ENCODE data around the gene TGFB1I1.

TGFB1I1 gene

GRCh38 chr16:31458073-31458843 is 13.7 kb upstream of the TGFB1I1 start:
- TF ChIP-seq ZBTB7A (IDR thresholded peaks at IDR 0.05; ENCODE audit: low read depth) (no peak), REST (IDR thresholded peaks at IDR 0.05; ENCODE audit: low read depth) (no peak), TAF1 (IDR thresholded peaks at IDR 0.05; ENCODE audit: low read depth) (no peak), TEAD4 (IDR thresholded peaks at IDR 0.05) (no peak), USF1 (IDR thresholded peaks at IDR 0.05) (no peak), CREB1 (IDR thresholded peaks at IDR 0.05; ENCODE audit: low read depth) (no peak), YY1 (IDR thresholded peaks at IDR 0.05; ENCODE audit: low read depth) (no peak), NFIC (IDR thresholded peaks at IDR 0.05) (no peak), EP300 (IDR thresholded peaks at IDR 0.05; ENCODE audit: borderline replicate concordance) (no peak), MAX (IDR thresholded peaks at IDR 0.05) (no peak), CEBPB (IDR thresholded peaks at IDR 0.05) (no peak), TCF12 (IDR thresholded peaks at IDR 0.05; ENCODE audit: low read depth) (no peak), EGR1 (IDR thresholded peaks at IDR 0.05) (no peak), RAD21 (IDR thresholded peaks at IDR 0.05; ENCODE audit: low read depth) (no peak), FOXM1 (IDR thresholded peaks at IDR 0.05; ENCODE audit: borderline replicate concordance, low read depth) (no peak)

- peak; percentile 3; the same call in 1 of the 2 replicates for TF ChIP-seq USF1 (IDR thresholded peaks at IDR 0.05)
- no peak for TF ChIP-seq CEBPB (IDR thresholded peaks at IDR 0.05)
- peak; percentile 2; the same call in 1 of the 2 replicates for TF ChIP-seq TCF12 (IDR thresholded peaks at IDR 0.05; ENCODE audit: low read depth)
- peak; percentile 90 for TF ChIP-seq TAF1 (IDR thresholded peaks at IDR 0.05; ENCODE audit: low read depth)
- TF ChIP-seq FOXM1 (IDR thresholded peaks at IDR 0.05; ENCODE audit: borderline replicate concordance, low read depth), result no peak
- TF ChIP-seq TEAD4 (IDR thresholded peaks at IDR 0.05), result peak; percentile 24; the same call in 1 of the 2 replicates
- 0 out of 2 replicates have a peak, but pooled peaks have one; percentile 5 for TF ChIP-seq EGR1 (IDR thresholded peaks at IDR 0.05)
- TF ChIP-seq CREB1 (IDR thresholded peaks at IDR 0.05; ENCODE audit: low read depth), result peak; percentile 91
- no peak for TF ChIP-seq ZBTB7A (IDR thresholded peaks at IDR 0.05; ENCODE audit: low read depth)
- TF ChIP-seq MAX (IDR thresholded peaks at IDR 0.05), result peak; percentile 98
- TF ChIP-seq EP300 (IDR thresholded peaks at IDR 0.05; ENCODE audit: borderline replicate concordance), result 0 out of 2 replicates have a peak, but pooled peaks have one; percentile 11
- TF ChIP-seq REST (IDR thresholded peaks at IDR 0.05; ENCODE audit: low read depth), result no peak
- TF ChIP-seq NFIC (IDR thresholded peaks at IDR 0.05), result no peak; the same call in 1 of the 2 replicates
- TF ChIP-seq YY1 (IDR thresholded peaks at IDR 0.05; ENCODE audit: low read depth), result peak; percentile 95
- TF ChIP-seq RAD21 (IDR thresholded peaks at IDR 0.05; ENCODE audit: low read depth), result no peak
Measured at GRCh38 chr16:31458844-31459686, 12.9 kb upstream of the TGFB1I1 start, which contains the start of gene ARMC5. Gene ARMC5 (plus strand): TSS chr16:31459501. CDS start chr16:31459525, 24 bp downstream.

GRCh38 chr16:31459687-31460581 is 12.0 kb upstream of the TGFB1I1 start:
- TF ChIP-seq EGR1 (IDR thresholded peaks at IDR 0.05), result no peak
- no peak for TF ChIP-seq ZBTB7A (IDR thresholded peaks at IDR 0.05; ENCODE audit: low read depth)
- TF ChIP-seq MAX (IDR thresholded peaks at IDR 0.05), result no peak; the same call in 1 of the 2 replicates
- TF ChIP-seq CREB1 (IDR thresholded peaks at IDR 0.05; ENCODE audit: low read depth), result no peak
- TF ChIP-seq USF1 (IDR thresholded peaks at IDR 0.05), result no peak
- no peak for TF ChIP-seq YY1 (IDR thresholded peaks at IDR 0.05; ENCODE audit: low read depth)
- no peak for TF ChIP-seq TAF1 (IDR thresholded peaks at IDR 0.05; ENCODE audit: low read depth)
- TF ChIP-seq REST (IDR thresholded peaks at IDR 0.05; ENCODE audit: low read depth), result no peak
- TF ChIP-seq TEAD4 (IDR thresholded peaks at IDR 0.05), result no peak
- TF ChIP-seq RAD21 (IDR thresholded peaks at IDR 0.05; ENCODE audit: low read depth), result no peak
- no peak for TF ChIP-seq TCF12 (IDR thresholded peaks at IDR 0.05; ENCODE audit: low read depth)
- no peak for TF ChIP-seq NFIC (IDR thresholded peaks at IDR 0.05)

All from Ishikawa (cell line).